HS-27A (cell line): ENCODE data around the gene SP2.
"Not testable (repeated sequence)": the region's sequence is repeated elsewhere in the genome, so short reads cannot be mapped to it uniquely, and the experiment has no call there.

Source experiments
- DNase-seq: peaks from one replicate; pipeline ENCODE4 v3.0.0-alpha.2; 2012; ENCODE audit warnings: low read depth, missing footprints

The SP2 gene

DNA sequence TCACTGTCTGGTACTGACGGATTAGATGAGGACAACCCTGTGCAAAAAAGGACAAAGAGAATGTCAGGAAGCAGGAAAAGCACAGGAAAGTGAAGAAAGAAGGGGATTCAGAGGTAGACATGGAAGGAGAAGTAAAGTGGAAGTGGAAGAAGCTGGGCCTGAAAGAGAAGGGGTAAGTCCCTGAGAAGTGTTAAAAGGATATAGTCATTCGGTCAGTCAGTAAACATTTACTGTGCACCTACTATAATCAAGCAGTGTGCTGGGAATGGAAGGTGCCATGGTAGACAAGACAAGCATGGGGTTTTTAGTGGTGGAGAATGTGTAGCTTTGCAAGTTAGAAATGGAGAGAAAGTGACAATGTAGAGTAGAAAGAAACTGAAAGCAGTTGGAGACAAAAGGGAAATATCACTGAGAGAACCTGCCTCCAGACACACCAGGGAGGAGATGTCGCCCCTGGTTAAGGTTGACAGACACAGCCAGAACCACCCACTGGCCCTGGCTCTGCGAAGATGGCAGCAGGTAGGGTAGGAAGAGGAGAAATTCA is 4.4 kb upstream of the SP2 start:
- DNase-seq: no peak

DNA sequence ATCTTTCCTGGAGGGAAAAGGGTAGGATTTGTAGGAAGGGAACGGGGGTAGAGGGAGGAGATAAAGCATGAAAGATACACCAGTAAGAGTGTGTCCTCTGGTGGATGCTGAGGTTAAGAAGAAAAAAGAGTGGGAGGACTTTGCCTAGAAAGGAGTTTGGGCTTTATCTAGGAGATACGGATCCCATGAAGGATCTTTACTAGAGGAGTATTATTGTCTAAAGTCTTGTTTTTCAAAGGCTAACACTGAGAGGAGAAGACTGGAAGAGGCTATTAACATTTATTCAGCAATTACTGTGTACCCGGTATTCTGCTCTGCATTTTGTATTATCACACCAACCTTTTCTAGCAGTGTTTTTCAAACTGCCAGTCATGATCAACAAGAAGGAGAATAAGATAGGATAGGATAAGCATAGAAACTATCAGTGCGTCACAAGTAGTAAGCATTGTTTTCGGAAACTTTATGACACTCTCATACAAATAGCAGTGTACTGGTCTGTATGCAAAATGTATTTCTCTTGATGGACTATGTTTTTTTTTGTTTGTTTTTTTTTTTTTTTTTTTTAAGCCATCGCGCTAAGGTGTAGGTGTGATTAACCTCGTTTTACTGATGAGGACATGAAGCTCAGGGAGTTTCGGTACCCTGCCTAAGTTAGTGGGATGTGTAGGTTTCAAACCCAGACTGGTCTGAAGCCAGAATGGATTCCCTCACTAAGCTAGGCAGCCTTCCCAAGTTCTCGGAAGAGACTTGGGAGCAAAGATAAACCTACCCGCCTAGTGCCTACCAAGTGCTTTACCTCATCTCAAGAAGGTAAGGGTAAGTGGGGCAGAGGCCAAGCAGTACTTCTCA is 1.3 kb upstream of the SP2 start:
- DNase-seq: no peak

DNA sequence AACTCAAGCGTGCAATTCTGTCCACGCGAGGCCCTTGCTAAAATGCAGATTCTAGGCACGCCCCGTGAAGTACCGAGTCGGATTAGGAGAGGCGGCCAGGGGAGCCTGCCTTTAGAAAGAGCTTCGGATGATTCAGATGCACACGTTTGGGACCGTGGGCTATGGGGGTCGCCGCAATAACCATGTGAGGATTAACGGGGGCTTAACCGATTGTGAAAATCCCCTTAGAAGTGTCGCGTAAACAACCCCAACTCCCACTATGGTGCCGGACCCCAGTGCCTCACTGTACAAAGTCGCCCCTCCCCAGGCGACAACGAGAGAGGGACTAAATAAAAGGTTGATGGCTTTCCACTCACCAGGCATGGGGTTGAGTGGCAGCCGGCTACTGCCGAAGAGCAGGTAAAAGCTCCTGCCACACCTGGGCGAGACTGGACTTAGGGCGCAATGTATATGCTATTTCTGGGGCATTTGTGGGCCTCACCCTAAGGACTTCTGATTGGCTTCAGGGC is 635 bp upstream of the SP2 start:
- peak; percentile 11 for DNase-seq

DNA sequence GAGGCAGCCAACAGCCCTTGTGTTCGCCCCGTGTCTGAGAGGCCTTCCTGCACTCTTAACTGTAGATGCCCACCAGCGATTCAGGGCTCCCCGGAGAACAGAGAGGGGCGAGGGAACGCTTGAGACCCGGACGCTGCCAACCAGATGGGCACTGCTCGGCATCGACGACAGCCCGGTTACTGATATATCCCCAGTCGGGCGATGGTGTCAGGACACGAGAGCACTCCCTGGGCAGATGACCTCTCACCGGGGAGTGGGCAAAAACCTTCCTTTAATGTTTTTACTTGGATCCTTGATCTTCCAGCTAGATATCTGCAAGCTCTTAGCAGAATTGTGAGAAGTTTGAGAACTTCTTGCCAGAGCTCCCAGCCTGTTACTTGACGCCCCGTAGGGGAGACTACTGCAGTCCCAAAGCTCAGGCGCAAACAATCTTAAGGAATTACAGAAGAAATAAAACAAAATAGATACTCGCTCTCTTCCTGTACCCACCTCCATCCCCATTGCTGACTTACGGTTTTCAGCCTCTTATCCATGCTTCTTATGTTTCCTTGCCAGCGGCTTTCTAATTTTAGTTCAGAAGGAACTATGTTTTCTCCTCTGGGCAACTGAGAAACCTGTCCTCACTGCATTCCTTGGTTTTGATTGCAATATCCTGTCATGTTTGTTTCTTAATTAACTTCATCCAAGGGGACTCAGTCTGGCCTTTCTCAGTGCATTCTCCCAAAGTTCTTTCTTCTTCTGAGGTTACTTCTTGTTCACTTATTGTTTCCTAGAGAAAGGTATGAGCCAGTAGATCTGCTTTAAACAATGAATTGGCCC is 845 bp downstream of the SP2 start:
- DNase-seq: peak; percentile 48

DNA sequence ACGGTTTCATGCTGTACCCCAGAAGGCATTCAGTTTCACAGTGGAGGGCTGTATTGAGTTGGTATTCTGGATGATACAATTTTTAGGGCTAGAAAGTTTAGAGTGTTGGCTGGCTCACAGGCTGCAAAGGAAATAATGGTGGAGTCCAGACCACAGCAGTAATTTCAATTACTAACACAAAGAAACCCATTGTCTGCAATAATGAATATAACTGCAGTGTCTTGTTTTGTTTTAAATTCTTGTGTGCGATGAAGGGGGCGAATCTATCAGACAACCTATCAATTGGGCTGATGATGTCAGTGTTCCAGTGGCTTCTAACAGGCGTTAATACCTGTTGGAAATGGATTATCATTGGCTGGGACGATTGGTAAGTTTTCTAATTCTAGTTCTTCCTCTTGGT is 1.5 kb downstream of the SP2 start:
- no peak for DNase-seq

DNA sequence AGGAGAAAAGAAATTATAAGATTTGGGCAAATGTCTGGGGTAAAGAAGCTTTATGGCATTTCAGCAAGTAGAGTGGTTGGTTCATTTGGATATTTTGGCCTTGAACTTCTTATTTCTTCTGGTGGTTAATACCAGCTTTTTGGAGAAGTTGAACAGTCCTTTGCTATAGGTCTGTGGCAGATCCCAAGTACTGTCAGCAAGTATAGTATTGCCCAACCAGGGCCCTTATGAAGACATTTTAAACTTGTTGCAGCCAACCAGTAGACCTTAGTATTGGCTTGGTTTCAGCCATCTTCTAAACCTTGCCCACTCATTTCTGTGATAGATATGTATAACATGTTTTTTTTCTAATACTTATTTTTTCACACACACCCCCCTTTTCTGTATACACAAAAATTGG is 2.2 kb downstream of the SP2 start:
- DNase-seq: no peak

DNA sequence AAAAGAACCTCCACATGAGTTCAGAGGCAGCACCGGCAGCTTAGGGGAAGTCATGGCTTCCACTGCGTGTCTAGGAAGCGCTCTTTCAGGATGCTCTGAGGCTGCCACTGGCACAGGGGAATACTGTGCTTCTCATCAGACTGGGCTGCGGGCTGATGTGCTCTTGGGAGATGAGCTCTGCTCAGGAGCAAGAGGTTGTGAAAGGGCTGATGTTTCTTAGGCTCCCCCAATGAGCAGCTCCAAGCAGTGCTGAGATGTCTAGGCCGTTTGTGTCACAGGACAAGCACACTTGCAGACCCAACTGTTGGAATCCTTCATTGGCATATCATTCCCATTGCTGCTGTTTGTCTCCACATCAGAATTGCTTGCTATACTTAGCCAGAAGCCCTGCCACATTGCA is 3.6 kb downstream of the SP2 start:
- DNase-seq: no peak

DNA sequence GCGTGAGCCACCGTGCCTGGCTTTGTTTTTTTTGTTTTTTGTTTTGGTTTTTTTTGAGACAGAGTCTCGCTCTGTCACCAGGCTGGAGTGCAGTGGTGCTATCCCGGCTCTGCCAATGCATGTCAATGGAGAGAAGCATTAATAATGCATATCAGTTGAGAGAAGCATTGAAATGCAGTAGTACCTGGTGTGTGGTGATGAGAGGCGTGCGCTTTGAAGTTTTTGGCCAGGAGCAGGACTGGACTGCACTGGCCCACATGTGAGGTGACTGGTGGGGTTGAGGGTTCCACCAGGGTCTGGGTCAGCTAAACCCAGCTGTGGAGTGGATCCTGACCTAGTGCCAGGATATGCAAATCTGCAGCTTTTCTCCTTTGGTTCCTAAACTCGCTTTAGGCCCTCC is 5.4 kb downstream of the SP2 start:
- no peak for DNase-seq

DNA sequence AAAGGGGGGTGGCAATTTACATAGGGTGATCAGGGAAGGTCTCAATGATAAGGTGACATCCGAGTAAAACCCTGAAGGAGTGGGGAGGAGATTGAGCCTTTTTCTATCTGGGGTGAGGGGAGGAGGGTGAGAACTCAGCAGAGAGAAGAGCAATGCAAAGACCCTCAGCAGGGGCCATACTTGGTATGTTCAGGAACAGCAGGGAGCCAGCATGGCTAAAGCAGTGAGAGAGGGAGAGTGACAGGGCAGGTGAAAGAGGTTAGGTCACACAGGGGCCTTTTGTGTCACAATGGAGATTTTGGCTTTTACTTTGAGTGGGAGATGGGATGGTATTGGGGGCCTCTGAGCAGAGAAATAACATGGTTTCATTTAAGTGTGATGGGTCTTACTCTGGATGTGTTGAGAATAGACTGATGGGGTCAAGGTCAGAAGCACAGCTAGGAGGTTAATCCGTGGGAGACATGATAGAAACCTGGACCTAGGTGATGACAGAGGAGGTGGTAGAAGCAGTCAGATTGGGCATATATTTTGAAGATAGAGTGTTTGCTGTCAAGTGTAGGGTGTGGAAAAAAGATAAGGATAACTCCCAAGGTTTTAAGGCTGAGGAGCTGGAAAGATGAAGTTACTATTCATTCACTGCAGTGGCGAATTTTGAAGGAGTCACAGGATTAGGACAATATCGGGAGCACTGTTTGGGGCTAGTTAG is 6.2 kb downstream of the SP2 start:
- DNase-seq: no peak

DNA sequence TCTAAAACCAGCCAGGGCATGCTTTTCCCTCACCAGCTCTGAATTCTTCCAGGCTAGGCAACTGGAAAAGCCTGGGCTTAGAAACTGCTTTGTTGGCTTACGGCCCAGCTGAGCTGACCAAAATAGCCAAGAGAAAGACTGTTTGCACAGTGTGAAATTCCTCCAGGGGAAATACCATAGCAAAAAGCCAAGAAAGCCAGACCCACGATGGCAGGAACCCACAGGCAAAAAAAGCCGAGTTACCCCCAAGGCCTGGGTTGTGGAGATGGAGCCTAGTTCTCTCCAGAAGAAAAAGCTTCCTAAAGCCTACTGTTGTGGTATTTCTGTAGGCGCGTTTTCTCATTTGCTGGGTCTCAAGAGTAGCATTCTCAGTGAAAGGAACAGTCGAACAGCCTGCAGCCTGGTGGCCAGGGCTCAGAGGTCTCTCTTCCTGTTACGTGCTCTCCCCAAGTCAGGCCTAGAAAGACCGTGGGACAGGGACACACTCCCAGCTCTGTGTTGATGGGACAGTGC is 9.2 kb downstream of the SP2 start:
- no peak for DNase-seq

DNA sequence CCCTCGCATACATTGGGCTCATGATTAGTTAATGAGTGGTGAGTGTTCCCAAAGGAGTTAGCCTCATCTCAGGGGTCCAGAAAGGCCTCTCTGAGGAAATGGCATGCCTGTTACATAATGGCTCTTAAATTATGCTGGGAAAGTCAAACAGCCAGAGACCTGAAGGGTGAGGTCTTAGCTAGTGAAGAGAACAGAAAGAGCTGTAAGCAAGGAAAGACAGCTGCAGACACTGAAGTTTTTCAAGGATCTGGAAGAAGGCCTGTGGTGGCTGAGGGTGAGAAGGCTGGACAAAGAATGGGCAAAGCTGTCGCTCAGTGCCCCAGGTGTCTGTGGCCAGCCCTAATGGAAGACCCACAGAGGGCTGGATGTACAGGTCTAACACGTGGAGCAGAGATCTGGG is 10.4 kb downstream of the SP2 start:
- no peak for DNase-seq

DNA sequence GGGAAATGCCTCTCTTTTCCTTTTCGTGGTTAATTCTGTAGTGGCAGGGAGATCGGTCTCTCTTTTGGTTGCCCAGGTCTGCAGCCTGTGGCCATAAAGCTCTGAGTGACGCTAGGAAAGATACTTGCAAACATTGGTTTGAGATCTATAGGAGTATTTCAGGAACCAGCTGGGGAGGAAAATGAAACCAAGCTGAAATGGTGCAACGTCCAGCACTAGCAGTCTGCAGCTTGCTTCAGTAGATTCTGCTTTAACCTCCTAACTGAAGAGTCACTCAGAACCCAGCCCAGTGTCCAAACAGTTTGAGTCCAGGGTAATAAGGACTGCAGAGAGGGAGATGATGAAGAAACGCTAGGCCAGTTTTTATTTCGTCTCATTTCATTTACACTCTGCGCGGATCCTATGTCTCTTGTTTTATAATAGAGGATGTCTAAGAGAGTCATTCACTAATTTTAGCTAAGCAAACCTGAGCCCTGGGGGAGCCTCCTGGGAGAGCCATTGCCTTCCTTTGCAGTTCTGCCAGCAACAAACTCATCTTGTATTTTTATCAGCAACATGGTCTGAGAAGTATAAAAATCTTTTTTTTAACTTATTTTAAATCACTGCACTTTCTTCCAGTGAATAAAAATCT is 12.0 kb downstream of the SP2 start:
- DNase-seq: no peak

DNA sequence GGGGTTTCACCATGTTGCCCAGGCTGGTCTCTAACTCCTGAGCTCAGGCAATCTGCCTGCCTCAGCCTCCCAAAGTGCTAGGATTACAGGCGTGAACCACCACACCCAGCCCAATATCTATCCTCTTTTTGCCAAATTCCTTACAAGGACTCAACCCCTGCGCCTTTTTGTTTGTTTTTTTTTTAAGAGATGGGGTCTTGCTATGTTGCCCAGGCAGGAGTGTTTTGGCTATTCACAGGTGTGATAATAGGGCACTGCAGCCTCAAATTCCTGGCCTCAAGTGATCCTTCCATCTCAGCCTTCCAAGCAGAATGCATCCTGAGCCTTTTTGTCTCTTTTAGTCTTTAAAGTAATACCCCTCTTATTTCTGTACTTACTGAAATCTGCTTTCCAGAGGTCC is 17.0 kb downstream of the SP2 start:
- DNase-seq: no peak

DNA sequence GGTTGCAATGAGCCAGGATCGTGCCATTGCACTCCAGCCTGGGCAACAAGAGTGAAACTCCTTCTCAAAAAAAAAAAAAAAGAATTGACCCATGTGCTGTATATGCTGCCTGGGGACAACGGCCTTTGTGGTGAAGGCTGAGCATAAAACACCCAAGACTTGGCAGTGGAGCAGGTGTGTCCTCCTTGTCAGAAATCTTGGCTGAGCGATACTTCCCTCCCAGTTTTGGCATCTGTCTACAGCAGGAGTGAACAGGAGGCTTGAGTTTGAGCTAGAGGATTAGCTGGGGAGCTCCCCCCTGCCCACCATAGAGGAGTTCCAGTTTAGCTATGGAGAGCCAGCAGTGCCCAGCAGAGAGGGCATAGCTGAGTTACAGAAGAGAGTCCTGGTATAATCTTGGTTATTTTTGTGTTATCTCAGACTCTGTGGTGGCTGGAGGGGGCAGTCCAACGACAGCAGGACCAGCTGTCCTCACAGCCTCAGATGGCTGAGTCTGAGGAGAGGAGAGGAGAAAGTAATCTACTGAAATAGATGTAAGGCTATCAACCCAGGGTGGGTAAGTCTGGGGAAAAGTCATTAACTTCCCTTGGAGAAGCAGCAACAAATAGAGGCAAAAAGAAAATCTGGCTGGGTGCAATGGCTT is 18.4 kb downstream of the SP2 start:
- no peak for DNase-seq

DNA sequence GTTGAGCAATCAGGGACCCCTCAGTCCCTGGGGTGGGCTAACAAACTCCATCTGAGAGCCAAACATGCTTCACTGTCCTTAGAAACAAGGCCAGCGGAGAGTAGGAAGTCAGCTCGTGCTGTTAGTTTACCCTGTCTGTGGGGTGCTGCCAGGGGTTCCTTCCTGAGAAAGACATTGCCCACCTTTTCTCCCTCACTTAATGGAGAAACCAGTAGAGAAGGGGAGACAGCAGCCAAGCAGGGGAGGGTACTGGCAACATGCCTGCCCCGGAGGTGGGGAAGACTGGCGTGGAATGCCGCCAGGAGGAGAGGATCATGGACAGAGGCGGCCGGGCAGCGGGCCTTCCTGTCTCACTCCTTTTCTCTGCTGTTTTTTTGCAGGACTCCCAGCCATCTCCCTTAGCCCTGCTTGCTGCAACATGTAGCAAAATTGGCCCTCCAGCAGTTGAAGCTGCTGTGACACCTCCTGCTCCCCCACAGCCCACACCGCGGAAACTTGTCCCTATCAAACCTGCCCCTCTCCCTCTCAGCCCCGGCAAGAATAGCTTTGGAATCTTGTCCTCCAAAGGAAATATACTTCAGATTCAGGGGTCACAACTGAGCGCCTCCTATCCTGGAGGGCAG is 19.9 kb downstream of the SP2 start:
- DNase-seq: no peak

DNA sequence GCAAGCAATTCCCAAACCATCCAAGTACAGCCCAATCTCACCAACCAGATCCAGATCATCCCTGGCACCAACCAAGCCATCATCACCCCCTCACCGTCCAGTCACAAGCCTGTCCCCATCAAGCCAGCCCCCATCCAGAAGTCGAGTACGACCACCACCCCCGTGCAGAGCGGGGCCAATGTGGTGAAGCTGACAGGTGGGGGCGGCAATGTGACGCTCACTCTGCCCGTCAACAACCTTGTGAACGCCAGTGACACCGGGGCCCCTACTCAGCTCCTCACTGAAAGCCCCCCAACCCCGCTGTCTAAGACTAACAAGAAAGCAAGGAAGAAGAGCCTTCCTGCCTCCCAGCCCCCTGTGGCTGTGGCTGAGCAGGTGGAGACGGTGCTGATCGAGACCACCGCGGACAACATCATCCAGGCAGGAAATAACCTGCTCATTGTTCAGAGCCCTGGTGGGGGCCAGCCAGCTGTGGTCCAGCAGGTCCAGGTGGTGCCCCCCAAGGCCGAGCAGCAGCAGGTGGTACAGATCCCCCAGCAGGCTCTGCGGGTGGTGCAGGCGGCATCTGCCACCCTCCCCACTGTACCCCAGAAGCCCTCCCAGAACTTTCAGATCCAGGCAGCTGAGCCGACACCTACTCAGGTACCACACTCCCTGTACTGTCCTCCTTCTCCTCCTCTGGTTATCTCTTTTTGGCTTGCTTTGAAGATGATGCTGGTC is 20.6 kb downstream of the SP2 start:
- DNase-seq: no peak

DNA sequence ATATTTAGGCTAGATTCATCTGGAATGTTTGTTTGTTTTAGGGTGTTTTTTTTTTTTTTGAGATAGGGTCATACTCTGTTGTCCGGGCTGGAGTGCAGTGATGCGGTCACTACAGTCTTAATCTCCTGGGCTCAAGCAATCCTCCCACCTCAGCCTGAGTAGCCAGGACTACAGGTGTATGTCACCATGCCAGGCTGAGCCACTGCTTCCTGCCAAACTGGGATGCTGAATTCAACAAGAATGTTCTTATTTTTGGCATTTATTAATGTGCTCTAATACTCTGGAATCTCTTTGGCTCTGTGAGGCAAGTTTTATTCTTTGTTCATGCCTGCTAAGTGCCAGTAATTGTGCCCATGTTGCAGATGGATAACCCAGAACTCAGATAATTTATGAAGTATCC is 21.5 kb downstream of the SP2 start:
- DNase-seq: no peak

DNA sequence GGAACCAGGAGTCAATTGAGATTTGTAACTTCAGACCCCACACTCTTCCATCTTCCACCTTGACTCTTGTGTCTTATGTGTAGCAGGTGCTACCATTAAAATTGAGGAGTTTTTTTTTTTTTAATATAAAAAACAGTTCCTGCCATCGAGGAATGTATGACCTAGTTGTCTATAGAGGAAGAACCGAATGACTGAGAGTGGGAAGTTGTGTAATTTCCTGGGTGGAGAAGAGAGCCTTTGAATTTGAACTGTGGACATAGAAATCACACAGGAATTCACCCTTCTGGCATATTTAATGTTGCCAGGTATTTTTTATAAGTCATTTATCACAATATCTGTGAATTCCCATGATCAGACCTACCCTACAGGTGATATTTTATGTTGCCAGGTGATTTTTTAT is 22.0 kb downstream of the SP2 start:
- DNase-seq: no peak

DNA sequence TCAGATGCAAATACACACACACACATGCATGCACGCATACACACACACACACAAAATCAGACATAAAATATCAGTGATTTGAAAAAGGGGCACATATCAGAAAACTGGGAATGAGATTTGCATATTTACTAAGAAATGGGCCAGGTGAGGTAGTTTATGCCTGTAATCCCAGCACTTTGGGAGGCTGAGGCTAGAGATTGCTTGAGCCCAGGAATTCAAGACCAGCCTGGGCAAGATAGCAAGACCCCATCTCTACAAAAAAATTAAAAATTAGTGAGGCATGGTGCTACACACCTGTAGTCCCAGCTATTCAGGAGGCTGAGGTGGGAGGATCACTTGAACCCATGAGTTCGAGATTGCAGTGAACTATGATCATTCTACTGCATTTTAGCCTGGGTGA is 23.0 kb downstream of the SP2 start:
- no peak for DNase-seq

DNA sequence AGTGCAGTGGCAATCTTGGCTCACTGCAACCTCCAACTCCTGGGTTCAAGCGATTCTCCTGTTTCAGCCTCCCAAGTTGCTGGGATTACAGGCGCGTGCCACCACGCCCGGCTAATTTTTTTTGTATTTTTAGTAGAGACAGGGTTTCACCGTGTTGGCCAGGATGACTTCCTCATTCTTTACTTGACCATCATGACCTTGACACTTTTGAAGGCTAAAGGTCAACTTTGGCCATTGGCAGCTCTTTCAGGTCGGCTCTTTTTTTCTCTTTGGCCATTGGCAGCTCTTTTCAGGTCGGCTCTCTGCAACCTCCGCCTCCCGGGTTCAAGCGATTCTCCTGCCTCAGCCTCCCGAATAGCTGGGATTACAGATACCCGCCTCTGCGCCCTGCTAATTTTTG is 23.9 kb downstream of the SP2 start:
- DNase-seq: not testable (repeated sequence)
